Measurements from ENCODE around the gene DMD. TPM values are rescaled to one million over a fixed set of nuclear protein-coding genes. Genes with fewer than 3 reads are reported as not detected.
"Not testable (repeated sequence)": the region's sequence is repeated elsewhere in the genome, so short reads cannot be mapped to it uniquely, and the experiment has no call there.

The DMD gene
- total RNA-seq, 1 donor from 2014 or later, result 5.1 TPM

DNA sequence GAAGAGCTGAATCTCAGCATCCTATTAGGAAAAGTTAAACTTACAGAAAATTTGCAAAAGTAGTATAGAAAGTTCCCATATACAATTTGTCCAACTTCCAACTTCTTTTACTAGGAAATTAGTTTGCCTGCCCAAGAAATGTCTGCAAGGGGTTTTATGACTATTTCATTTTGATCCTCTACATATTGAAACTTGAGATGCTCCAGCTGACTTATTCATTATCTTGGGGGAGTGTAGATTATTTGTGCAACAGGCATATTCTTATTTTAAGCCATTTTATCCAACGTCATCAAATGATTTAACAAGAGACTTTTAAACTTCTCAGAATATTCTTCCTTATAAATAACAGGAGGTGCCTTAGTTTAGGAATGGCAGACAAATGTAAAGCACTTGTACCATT is 1822.4 kb downstream of the DMD start:
- ATAC-seq, result no peak

DNA sequence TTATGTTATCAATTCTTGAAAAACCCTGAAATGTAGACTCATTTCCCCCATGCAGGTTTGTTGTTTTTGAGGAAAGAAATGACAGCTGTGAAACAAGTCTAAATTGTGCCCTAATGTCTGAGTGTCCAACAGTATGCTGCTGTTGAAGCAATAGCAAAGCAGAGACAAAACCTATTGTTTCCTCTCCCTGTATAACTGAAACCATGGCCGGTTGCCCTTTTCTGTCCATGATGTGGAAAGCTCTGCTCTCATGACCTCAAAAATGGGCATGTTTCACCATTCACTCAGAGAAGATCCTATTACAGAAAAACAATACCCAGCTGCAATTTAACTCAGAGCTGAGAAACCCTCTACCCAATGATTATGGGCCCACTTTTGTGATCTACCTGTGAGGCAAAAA is 1826.9 kb downstream of the DMD start:
- ATAC-seq, result no peak

DNA sequence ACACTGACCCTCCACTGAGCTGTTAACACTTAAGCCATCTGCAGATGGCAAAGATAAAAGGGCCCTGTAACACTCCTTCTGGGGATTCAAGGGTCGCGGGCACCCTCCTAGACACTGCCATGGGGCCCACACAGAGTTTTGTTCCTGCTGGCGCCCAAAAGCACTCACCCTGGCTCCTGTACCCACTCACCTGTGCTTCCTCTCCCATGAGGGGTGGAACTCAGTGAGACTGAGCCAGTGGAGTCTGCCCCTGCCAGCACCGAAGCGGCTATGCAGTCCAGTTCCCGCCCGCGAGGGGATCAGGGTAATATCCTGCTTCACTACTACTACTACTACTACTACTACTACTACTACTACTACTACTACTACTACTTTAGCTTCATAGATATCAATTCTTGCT is 1827.4 kb downstream of the DMD start:
- ATAC-seq, result no peak

DNA sequence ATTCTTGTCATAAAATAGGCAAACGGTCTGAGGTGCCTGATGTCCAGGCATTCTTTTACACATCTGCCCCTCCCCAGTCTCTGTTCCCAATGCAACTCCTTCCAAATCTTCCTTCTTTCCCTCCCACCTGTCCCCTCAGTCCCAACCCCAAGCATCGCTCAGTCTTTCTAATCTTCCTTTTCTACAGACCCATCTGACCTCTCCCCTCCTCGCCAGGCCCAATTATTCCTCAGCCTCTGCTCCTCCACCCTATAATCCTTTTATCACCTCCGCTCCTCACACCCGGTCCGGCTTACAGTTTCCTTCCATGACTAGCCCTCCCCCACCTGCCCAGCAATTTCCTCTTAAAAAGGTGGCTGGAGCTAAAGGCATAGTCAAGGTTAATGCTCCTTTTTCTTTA is 1832.4 kb downstream of the DMD start:
- ATAC-seq, result not testable (repeated sequence)

- not testable (repeated sequence) for ATAC-seq
Measured at GRCh38 chrX:31377821-31378220, 1833.5 kb downstream of the DMD start.

DNA sequence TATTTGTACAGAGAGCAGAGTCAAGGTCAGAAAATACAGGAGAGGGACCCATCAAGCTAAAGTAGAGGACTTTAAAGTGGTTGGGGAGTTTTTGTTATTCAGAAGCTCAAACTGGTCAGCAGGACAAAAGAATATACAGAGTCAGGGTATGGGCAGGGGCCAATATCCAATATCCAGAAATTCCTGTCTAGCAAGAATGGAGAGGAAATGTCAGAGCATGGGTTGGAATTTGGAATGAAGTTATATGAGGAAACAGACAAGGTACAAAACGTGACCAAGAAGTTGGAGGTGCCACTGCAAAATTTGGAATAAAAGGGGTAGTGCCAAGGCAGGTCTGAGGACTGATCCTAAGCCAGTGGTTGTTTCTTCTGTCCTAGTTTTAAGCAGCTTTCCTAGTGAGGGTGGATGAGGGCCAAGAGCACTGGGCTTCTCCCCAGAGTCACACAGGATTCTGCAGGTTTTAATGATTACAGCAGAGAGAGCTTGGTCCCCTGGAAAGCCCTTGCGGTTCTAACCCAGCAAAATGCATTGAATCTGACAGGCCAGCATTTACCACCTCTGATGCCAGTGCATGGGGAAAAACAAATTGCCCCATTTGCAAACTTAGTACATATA is 1834.8 kb downstream of the DMD start:
- ATAC-seq, result no peak

DNA sequence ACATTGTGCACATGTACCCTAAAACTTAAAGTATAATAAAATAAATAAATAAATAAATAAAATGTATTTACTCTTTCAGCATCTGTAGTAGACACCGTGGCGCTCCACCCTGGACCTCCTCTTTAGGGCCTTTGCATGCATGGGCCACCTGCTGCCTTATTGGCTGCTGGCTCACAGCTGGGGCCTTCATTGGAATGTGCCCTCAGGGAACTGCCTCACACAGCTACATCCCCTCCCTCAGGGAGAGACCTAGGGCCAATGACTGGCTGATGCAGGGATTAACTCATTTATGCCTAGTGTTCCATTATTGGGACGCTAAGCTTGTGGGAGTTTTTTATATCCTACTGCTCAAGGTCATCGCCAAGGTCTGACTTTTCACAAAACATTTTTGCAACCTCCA is 1836.6 kb downstream of the DMD start:
- ATAC-seq, result no peak

DNA sequence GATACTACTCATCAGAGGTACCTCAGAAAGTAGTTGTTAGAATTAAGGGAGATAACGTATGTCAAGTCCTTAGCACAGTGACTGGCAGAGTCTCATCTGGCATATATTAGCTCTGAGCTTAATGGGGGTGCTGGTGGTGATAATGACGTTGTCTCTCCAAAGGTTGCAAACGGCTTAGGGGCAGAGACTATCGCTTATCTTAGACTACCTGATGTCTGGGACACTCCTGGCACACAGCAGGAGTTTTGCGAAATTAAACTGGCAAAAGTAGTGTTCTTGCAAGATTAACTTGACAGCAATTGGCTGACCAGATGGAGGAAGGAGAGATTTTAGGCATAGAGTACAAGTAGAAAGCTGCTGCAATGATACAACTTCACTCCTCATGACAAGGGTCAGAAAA is 1839.4 kb downstream of the DMD start:
- no peak for ATAC-seq

DNA sequence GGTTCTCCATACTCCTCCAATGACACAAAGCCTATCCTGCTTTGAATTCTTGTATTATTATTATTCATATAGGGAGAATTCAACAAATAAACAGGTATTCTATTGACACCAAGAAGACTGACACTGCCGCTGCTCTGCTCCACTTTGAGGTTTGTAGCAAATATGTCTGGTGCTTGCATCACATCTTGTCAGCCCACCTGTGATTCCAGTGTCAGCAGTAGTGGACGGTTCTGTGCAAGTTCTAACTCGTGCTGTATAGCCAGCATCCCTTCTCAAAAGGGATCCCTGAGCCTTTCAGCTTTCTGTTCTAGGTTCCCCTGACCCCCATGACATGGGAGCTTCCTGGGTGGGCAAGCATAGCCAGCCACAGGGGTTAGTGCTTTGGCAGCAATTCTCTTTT is 1843.5 kb downstream of the DMD start:
- no peak for ATAC-seq

GRCh38 chrX:31366041-31366440 is 1845.3 kb downstream of the DMD start:
- no peak for ATAC-seq

GRCh38 chrX:31356275-31357212 is 1854.8 kb downstream of the DMD start:
- ATAC-seq, result no peak

DNA sequence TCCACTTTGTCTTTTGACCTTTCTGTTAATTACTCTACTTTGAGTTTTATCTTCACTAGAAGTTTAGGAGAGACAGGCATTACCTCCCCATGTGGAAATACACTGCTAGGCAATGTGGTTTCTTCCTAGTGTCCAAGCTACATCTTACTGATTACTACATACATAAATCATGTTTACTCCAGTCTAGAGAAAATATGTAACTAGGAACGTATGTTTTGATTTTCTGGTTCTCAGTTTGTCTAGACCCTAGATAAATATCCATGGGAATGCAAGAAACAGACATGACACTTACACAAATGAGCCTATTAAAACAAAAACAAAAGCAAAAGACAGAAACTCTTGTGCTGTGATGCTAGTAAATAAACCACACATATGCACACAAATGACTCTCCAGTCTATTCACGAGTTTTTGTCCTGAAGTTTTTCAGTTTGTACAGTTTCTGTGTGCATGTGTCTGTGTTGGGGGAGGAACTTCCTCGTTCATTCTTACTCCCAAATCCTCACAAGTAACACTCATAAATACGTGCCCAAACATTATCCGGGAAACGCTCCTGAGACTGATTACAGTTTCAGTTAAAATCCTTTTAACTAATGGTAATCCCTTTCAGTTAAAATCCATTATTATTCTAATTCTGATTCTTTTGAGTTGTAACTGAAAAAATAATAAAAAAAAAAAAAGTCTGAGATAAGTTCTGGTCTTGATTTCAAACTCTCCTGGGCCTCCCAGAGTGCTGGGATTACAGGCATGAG is 1856.0 kb downstream of the DMD start:
- no peak for ATAC-seq

DNA sequence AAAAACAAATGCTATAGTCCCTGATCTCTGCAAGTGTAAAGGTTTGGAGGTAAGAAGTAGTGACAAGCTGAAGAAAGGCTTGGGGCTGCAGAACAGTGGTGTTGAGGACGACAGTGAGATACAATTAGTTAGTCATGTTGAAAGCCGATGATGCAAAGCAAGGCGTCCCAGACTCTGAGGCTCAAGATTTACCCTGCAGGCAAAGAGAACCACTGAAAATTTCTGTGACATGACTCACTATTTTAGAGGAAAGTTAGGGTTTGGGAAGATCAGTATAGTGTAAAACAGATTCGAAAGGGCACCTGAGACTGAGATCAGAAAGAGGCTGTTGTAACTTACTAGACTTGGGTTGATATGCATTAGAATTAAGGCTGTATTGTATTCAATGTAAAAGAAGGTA is 1858.3 kb downstream of the DMD start:
- peak; percentile 57 for ATAC-seq

DNA sequence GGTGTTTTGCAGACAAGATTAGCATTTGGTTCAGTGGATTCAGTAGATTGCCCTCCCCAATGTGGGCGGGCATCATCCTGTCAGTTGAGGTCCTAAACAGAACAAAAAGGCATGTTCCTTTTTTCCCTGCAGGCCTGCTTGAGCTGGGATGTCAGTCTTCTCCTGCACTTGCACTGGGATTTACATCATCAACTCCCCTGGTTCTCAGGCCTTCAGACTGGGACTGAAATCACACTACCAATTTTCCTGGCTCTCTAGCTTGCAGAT is 1860.6 kb downstream of the DMD start:
- ATAC-seq, result no peak

GRCh38 chrX:31349515-31349914 is 1861.8 kb downstream of the DMD start:
- no peak for ATAC-seq

DNA sequence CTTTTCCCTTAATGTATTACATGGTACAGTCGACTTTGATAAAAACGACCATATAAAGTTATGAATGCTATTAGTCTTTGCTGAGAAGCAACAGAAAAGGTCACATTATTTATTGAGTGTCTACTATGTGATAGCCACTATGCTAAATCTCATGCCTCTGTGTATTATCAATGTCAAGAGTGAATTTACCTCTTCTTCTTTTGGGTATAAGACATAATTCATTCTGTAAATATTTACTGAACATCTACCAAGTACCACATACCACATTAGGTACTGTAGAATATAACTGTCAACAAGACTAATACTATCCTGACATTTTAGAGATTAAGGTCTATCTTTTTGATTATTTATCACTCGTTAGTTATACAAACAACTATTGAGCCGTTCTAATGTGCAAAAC is 1870.8 kb downstream of the DMD start:
- no peak for ATAC-seq

DNA sequence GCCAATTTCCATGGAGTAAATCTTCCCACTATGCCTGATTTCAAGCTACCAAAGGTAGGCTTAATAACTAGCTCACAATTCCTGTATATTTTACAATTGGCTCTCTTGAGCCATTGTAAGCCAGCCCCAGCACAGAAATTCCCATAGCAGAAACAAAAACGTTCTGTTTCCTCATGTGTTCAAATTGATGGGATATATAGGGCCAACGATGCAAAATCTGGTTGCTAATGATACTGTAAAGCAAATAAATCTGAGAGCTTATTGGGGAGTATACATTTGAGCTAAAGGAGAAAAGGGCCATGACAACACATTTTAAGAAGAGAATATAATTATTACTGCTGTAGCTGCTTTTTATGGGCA is 1872.4 kb downstream of the DMD start:
- no peak for ATAC-seq

GRCh38 chrX:31337332-31337731 is 1874.0 kb downstream of the DMD start:
- ATAC-seq, result no peak

DNA sequence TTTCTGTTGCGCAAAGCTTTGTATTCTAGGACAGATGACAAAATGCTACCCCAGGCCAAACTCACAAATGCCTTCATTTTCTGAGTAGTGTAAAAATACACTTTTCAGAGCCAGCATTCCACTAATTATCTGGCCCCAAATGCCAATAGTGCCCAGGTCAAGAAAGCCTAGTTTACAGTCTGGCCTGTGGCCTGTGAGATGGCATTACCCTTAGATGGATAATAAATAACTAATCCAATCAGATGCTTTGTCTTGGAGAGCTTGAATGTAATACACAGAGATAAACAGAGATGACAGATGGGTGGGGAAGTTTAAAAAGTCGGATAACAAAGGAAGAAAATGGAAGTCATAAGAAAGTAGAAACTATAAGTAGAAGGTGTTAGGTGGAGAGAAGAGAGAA is 1874.9 kb downstream of the DMD start:
- ATAC-seq, result no peak

GRCh38 chrX:31334997-31335396 is 1876.4 kb downstream of the DMD start:
- ATAC-seq, result no peak

DNA sequence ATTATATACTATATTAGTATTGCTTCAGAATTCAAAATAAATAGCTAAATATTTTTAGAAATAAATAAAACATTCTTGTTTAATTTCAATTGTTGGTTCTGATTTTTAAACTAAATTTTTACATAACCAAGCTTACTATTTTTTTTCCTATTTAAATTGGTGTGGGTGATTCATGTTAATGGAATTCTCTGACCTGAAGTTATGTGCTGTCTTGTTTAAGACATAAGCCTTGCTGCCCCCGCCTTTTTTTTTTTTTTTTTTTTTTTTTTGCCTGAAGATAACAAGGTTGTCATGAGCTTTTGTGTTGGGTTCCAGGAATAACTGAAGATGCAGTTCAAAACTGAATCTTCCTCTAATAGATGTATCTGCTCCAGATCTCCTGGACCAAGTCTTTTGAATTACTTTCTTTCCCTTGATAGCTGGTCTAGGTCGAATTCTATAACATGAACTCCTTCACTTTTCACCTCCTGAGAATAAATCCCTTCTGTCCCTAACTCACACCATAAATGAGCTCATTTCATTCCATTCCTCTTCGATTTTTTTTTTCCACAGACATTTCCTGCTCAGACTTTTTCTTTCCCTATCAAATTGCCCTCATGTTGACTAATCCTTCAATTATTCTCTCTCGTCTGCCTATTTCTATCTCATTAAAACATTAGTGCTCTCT is 1878.1 kb downstream of the DMD start:
- no peak for ATAC-seq

DNA sequence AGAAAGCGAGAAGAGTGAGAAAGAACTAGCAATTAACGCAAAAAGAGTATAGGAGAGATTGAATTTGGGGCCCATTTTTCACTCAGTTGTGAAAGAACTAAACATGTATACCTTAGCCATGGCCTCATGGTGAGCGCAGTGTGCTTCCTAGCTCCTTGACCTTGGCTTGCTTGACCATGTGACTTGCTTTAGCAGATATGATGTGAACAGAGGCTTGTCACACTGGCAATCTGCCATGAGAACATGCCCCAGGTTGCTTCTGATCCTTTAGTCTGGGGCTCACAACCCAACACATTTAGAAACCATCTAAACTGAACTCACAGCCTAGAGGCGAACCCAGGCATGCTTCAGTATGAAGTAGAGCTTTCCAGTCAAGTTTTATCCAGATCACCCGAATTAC is 1879.4 kb downstream of the DMD start:
- ATAC-seq, result no peak

DNA sequence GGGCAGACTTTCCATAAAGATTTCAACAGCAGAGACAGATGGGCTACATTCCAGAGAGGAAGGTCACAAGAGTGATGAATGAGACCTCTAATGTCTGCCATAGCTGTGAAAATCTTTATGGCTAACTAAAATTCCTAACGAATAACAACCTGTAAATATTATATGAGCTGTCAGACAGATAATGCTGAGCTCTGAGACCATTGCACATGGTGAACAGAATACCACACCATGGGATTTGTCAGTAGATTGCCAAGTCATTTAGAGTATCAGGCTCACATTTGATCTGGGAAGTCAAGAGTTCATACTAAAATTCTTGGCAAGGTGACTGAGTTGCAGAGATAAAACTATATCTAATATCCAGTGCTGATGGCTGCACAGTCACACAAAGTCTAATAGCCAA is 1880.3 kb downstream of the DMD start:
- ATAC-seq, result no peak

Measured in esophagus mucosa (tissue), 1 donor.